ENCODE data around the gene RAB39A.

DNA sequence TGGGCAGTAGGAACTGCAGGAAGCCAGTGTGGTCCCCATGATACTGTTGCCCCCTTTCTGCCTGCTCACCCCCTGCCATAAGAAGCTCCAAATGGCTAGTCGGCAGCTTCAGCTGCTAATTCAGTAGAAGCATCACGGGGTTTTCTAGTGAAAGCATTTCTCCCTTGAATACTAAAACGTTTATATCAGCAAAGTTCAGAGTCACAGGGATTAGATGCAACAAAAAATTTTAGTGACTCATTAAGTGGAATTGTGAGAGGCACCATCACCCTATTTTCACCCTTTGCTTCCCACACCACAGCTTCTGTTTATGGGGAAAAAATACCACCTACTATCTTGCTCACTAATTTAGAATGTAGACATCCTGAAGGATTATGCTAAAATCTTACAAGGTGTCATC is 25.2 kb downstream of the RAB39A start:
- TF ChIP-seq, protein P1, sequence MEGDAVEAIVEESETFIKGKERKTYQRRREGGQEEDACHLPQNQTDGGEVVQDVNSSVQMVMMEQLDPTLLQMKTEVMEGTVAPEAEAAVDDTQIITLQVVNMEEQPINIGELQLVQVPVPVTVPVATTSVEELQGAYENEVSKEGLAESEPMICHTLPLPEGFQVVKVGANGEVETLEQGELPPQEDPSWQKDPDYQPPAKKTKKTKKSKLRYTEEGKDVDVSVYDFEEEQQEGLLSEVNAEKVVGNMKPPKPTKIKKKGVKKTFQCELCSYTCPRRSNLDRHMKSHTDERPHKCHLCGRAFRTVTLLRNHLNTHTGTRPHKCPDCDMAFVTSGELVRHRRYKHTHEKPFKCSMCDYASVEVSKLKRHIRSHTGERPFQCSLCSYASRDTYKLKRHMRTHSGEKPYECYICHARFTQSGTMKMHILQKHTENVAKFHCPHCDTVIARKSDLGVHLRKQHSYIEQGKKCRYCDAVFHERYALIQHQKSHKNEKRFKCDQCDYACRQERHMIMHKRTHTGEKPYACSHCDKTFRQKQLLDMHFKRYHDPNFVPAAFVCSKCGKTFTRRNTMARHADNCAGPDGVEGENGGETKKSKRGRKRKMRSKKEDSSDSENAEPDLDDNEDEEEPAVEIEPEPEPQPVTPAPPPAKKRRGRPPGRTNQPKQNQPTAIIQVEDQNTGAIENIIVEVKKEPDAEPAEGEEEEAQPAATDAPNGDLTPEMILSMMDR (IDR thresholded peaks at IDR 0.05) = no peak
- no peak for TF ChIP-seq POLR2A (IDR thresholded peaks at IDR 0.05)
